B cell (primary cell): ENCODE measurements around the gene TRABD2A. TPM values are rescaled to one million over a fixed set of nuclear protein-coding genes. Genes with fewer than 3 reads are reported as not detected.
A peak's percentile ranks its signal among the peaks of the same experiment; 100 is the strongest.

Experiments
- ATAC-seq: fragments of 200-7000 bp; cut with Tn5 transposase; one replicate; pipeline ENCODE4 v1.10.0; 2021; ENCODE audit warnings: low read depth, mild to moderate bottlenecking, moderate number of reproducible peaks, moderate library complexity
- CTCF ChIA-PET: fragments of 350-600 bp; sonication (Branson Sonifier 250); formaldehyde crosslinking; loops from one replicate; lab custom pipeline; 2021; ENCODE audit warnings: antibody characterized with exemption, inconsistent platforms; lab: Charles Lee
- POLR2A ChIA-PET: fragments of 350-600 bp; sonication (Branson Sonifier 250); formaldehyde crosslinking; loops from one replicate; lab custom pipeline; 2021; ENCODE audit warnings: antibody characterized with exemption; lab: Charles Lee
- DNase-seq: peaks from one replicate; pipeline ENCODE4 v3.0.0; 2013
- H2AFZ ChIP-seq: 2 replicates; pipeline ENCODE4 v1.6.1; 2012; ENCODE audit warnings: mild to moderate bottlenecking, low read depth, low read length; ENCODE audit not compliant: insufficient read depth, poor library complexity, severe bottlenecking
- H3K27ac ChIP-seq, 2 donors: 1 replicate in 1 of 2; 2 replicates in 1 of 2; pipeline ENCODE4 v1.5.1; 2012 to 2013; ENCODE audit warnings: low read length in 2 of 2, mild to moderate bottlenecking in 2 of 2, moderate library complexity in 1 of 2
- H3K27me3 ChIP-seq, 4 experiments: fragments of 200-600 bp in 1 of 4; sonication (generic) in 1 of 4; replicated peaks in 1 of 4; 1 replicate in 2 of 4; 2 replicates in 2 of 4; pipeline versions ENCODE4 v1.6.1 to v1.7.0; 2013 to 2016; ENCODE audit warnings: low read length in 3 of 4, mild to moderate bottlenecking in 2 of 4, mixed read lengths in 1 of 4, moderate library complexity in 1 of 4; ENCODE audit not compliant: insufficient read depth in 4 of 4, control insufficient read depth in 3 of 4; ENCODE audit errors: control extremely low read depth in 1 of 4
- H3K36me3 ChIP-seq, 2 experiments: replicated peaks in 1 of 2; 1 replicate in 1 of 2; 2 replicates in 1 of 2; pipeline versions ENCODE4 v1.6.1 to v1.7.1; 2013; ENCODE audit warnings: low read length in 1 of 2; ENCODE audit not compliant: insufficient read depth in 2 of 2, control insufficient read depth in 1 of 2; ENCODE audit errors: control extremely low read depth in 1 of 2, extremely low read depth in 1 of 2
- H3K4me1 ChIP-seq, 2 donors: fragments of 200-600 bp in 1 of 2; sonication (generic) in 1 of 2; 1 replicate in 1 of 2; 2 replicates in 1 of 2; pipeline versions ENCODE4 v1.5.1 to v1.6.1; 2013 to 2017; ENCODE audit warnings: low read length in 2 of 2; ENCODE audit not compliant: control insufficient read depth in 2 of 2, insufficient read depth in 2 of 2
- H3K4me2 ChIP-seq: replicated peaks from 2 replicates; pipeline ENCODE3; 2012; ENCODE audit warnings: mild to moderate bottlenecking, low read depth, low read length; ENCODE audit not compliant: poor library complexity, severe bottlenecking
- H3K4me3 ChIP-seq, 5 experiments: fragments of 200-600 bp in 1 of 5; sonication (generic) in 1 of 5; 1 replicate in 3 of 5; 2 replicates in 2 of 5; pipeline versions ENCODE4 v1.5.1 to v1.7.0; 2011 to 2016; ENCODE audit warnings: low read length in 4 of 5, mild to moderate bottlenecking in 4 of 5, low read depth in 2 of 5, control low read depth in 1 of 5, moderate library complexity in 1 of 5; ENCODE audit not compliant: insufficient read depth in 1 of 5; ENCODE audit errors: control extremely low read depth in 1 of 5, extremely low read depth in 1 of 5
- H3K79me2 ChIP-seq: fragments of 200-600 bp; sonication (generic); one replicate; pipeline ENCODE4 v1.6.0; 2016; ENCODE audit warnings: low read length; ENCODE audit not compliant: control insufficient read depth, insufficient read depth
- H3K9ac ChIP-seq: fragments of 200-600 bp; sonication (generic); 2 replicates; pipeline ENCODE4 v1.6.1; 2017; ENCODE audit warnings: mild to moderate bottlenecking, low read length, moderate library complexity
- H3K9me3 ChIP-seq, 3 donors: one replicate each; pipeline versions ENCODE4 v1.6.1 to v1.7.1; 2013; ENCODE audit warnings: low read length in 2 of 3; ENCODE audit not compliant: control insufficient read depth in 2 of 3, insufficient read depth in 1 of 3; ENCODE audit errors: control extremely low read depth in 1 of 3
- H4K20me1 ChIP-seq: 2 replicates; pipeline ENCODE4 v1.6.0; 2012; ENCODE audit warnings: mild to moderate bottlenecking, low read length; ENCODE audit not compliant: insufficient read depth, control insufficient read depth, poor library complexity, severe bottlenecking
- H3K27ac Mint-ChIP-seq: one replicate; pipeline ENCODE4 v1.8.0; 2021; ENCODE audit warnings: mixed read lengths
- H3K27me3 Mint-ChIP-seq: one replicate; pipeline ENCODE4 v1.8.0; 2021; ENCODE audit warnings: mixed read lengths
- H3K4me1 Mint-ChIP-seq: one replicate; pipeline ENCODE4 v1.8.0; 2021; ENCODE audit warnings: mixed read lengths
- H3K4me3 Mint-ChIP-seq: one replicate; pipeline ENCODE4 v1.8.0; 2021; ENCODE audit warnings: mixed read lengths
- H3K9me3 Mint-ChIP-seq: one replicate; pipeline ENCODE4 v1.8.0; 2022; ENCODE audit warnings: mixed read lengths; ENCODE audit not compliant: insufficient read depth
- CTCF ChIP-seq: fragments of 200-600 bp; IDR thresholded peaks from one replicate; pipeline ENCODE4 v1.8.0; 2022; ENCODE audit warnings: antibody characterized with exemption, mild to moderate bottlenecking
- EZH2 ChIP-seq: IDR thresholded peaks from 2 replicates; pipeline ENCODE4 v1.6.1; 2012; ENCODE audit warnings: borderline replicate concordance, low read depth, mild to moderate bottlenecking, moderate library complexity, low read length; ENCODE audit not compliant: insufficient read depth, poor library complexity, severe bottlenecking
- WGBS: methylation state at CpG from one replicate; pipeline ENCODE4 v1.1.5; 2013; ENCODE audit warnings: missing lambda C conversion rate; ENCODE audit not compliant: insufficient coverage; 5-methylcytosine and 5-hydroxymethylcytosine counted together
- intact Hi-C: fragments of 100-400 bp; cut with micrococcal nuclease; formaldehyde crosslinking; loops from one replicate; pipeline ENCODE4 v1.10.0; 2022
- polyA plus RNA-seq: library from polyadenylated mRNA; depleted of rRNA; stranded (reverse); fragments of >200 nt; gene quantifications from 2 replicates; pipeline ENCODE4 v1.2.3, GENCODE V29; 2012
- total RNA-seq, 2 donors: library from RNA; stranded (reverse); fragments of 120-200 nt in 1 of 2; gene quantifications; 1 replicate in 1 of 2; 2 replicates in 1 of 2; pipeline versions ENCODE4 v1.2.3 to v1.2.4, GENCODE V29; 2013 to 2022

The TRABD2A gene
- total and polyA plus RNA-seq, 2 donors (not counting 1 experiment from before 2014, with no cell fraction given): 10.1 to 11.3 TPM

GRCh38 chr2:84882414-84882738, 1.5 kb upstream of the TRABD2A start:
- Histone ChIP-seq H4K20me1 (no peaks in the 10 kb centered on the region), H3K4me3 (peak overlapping the region in 3 of 5 experiments; percentile 66 to 83 (median 78)), H3K4me2 (peak overlapping the region; percentile 96), H3K9me3 (no peaks in the 10 kb centered on the region), H3K27ac (peak overlapping the region; percentile 72 to 92), H2AFZ (peak overlapping the region; percentile 79), H3K27me3 (no peaks in the 10 kb centered on the region), H3K79me2 (peaks cover 10% of the 10 kb centered on the region), H3K36me3 (no peaks in the 10 kb centered on the region), H3K4me1 (peaks cover 16 to 31% of the 10 kb centered on the region in 2 donors), H3K9ac (peak overlapping the region; percentile 89)
- H3K9me3 Mint-ChIP-seq: no peaks in the 10 kb centered on the region
- DNase-seq (no peak), ATAC-seq (no peak)
- peak overlapping the region; percentile 95 for H3K27ac Mint-ChIP-seq
- CTCF ChIA-PET: interaction anchor here (0.6 to 18.2 kb wide), 32 partner anchors 8 to 421 kb away, joined by 3 to 316 read pairs (median 4); partner anchors contain the start of genes DNAH6 and TMSB10
- no CpG with 5 or more reads among the region's 3 CpGs for WGBS
- POLR2A ChIA-PET: interaction anchor here (0.7 to 3.7 kb wide), 6 partner anchors 12 to 87 kb away, joined by 3 to 47 read pairs (median 4); partner anchors contain the start of gene TMSB10
- no peak for TF ChIP-seq EZH2
- peak; percentile 53 for TF ChIP-seq CTCF
- H3K4me3 Mint-ChIP-seq: peak overlapping the region; percentile 92
- H3K27me3 Mint-ChIP-seq: no peaks in the 10 kb centered on the region
- intact Hi-C loops: loop anchor here (1.0 to 5.0 kb wide), 6 partner anchors 23 to 387 kb away; partner anchors contain the start of genes DNAH6 and TMSB10
- H3K4me1 Mint-ChIP-seq: peaks cover 39% of the 10 kb centered on the region
